OCI-LY3 (cell line): ENCODE results near the gene SARDH.

Experiments
- H2AFZ ChIP-seq: fragments of 200-600, 300-600 bp; shearing (Covaris generic); 2 replicates; pipeline ENCODE4 v1.6.0; 2014; ENCODE audit warnings: antibody characterized with exemption, low read depth, low read length
- H3K27ac ChIP-seq: fragments of 200-600, 300-600 bp; sonication (generic); 2 replicates; pipeline ENCODE4 v1.5.1; 2014; ENCODE audit warnings: mild to moderate bottlenecking, low read length, moderate library complexity, mixed read lengths
- H3K27me3 ChIP-seq: fragments of 200-600, 300-600 bp; sonication (generic); 2 replicates; pipeline ENCODE4 v1.6.1; 2014; ENCODE audit warnings: low read depth, low read length, mixed read lengths
- H3K36me3 ChIP-seq: fragments of 200-600, 300-600 bp; sonication (generic); replicated peaks from 2 replicates; pipeline ENCODE3; 2014; ENCODE audit warnings: low read depth, low read length, mixed read lengths
- H3K4me1 ChIP-seq: fragments of 300-600, 200-600 bp; sonication (generic); 2 replicates; pipeline ENCODE4 v1.6.1; 2014; ENCODE audit warnings: low read length, mixed read lengths
- H3K4me2 ChIP-seq: fragments of 200-600, 300-600 bp; sonication (generic); 2 replicates; pipeline ENCODE4 v1.6.1; 2014; ENCODE audit warnings: low read length, mixed read lengths
- H3K4me3 ChIP-seq: fragments of 300-600, 200-600 bp; sonication (generic); 2 replicates; pipeline ENCODE4 v1.5.1; 2014; ENCODE audit warnings: antibody characterized with exemption, mild to moderate bottlenecking, low read length, moderate library complexity
- H3K79me2 ChIP-seq: fragments of 300-600, 200-600 bp; shearing (Covaris generic); 2 replicates; pipeline ENCODE4 v1.6.1; 2014; ENCODE audit warnings: mild to moderate bottlenecking, low read length, mixed read lengths
- H3K9ac ChIP-seq: fragments of 300-600, 200-600 bp; shearing (Covaris generic); 2 replicates; pipeline ENCODE4 v1.6.0; 2014; ENCODE audit warnings: mild to moderate bottlenecking, low read length, moderate library complexity
- H3K9me3 ChIP-seq: fragments of 200-600, 300-600 bp; shearing (Covaris generic); 2 replicates; pipeline ENCODE4 v1.6.1; 2014; ENCODE audit warnings: low read length, mixed read lengths; ENCODE audit not compliant: insufficient read depth
- H4K20me1 ChIP-seq: fragments of 200-600, 300-600 bp; sonication (generic); 2 replicates; pipeline ENCODE4 v1.6.1; 2016; ENCODE audit warnings: low read length, mixed read lengths; ENCODE audit not compliant: insufficient read depth
- EZH2phosphoT487 ChIP-seq: fragments of 200-600 bp; shearing (Covaris generic); IDR thresholded peaks from 2 replicates; pipeline ENCODE4 v1.6.1; 2018; ENCODE audit warnings: antibody characterized with exemption, mixed run types, low read depth
- TF ChIP-seq, protein P1 (sequence below): fragments of 200-600, 300-600 bp; sonication (generic); IDR thresholded peaks from 2 replicates; pipeline ENCODE4 v1.5.1; 2014; ENCODE audit warnings: antibody characterized with exemption, low read length, low read depth

SARDH gene

DNA sequence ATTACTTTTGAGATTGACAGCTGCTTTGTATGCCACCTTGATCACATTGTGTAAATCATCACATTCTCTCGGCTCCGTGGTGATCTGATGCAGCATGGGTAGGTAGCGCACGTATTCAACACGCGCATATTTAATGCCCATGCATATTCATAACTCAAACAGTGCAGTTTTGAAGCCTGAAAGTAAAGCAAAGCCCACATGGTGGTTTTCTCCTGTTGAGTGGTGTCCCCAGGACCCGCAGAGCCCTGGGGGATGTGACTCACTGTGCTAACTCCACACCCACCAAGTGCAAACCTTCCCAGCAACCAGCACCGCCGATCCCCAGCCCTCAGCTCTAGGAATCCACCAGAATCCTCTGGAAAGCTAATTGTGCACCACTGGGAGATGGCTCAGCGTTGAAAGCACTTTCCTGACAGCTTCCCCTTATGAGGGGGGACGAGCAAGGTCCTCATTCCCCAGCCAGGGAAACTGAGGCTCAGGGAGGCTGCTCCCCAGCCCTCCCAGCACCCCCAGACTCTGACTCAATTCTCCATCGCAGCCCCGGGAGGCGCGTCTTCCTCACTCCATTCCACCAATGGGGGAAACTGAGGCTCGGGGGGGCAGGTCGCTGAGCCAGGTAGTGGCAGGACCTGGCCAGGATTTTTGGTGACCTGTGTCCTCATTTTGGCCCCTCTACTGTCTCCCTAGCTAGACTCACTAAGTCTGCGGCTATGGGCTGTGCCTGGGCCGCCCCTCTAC, 46.4 kb downstream of the SARDH start:
- H3K4me1 ChIP-seq = no peaks in the 10 kb centered on the region
- H3K79me2 ChIP-seq = no peaks in the 10 kb centered on the region
- H3K4me2 ChIP-seq = no peak overlapping the region
- no peaks in the 10 kb centered on the region for H3K9me3 ChIP-seq
- H3K36me3 ChIP-seq = no peaks in the 10 kb centered on the region
- H3K4me3 ChIP-seq = no peak overlapping the region
- H4K20me1 ChIP-seq = no peaks in the 10 kb centered on the region
- H3K9ac ChIP-seq = no peak overlapping the region
- no peak overlapping the region for H2AFZ ChIP-seq
- peaks cover 8% of the 10 kb centered on the region for H3K27me3 ChIP-seq
- TF ChIP-seq, protein P1, sequence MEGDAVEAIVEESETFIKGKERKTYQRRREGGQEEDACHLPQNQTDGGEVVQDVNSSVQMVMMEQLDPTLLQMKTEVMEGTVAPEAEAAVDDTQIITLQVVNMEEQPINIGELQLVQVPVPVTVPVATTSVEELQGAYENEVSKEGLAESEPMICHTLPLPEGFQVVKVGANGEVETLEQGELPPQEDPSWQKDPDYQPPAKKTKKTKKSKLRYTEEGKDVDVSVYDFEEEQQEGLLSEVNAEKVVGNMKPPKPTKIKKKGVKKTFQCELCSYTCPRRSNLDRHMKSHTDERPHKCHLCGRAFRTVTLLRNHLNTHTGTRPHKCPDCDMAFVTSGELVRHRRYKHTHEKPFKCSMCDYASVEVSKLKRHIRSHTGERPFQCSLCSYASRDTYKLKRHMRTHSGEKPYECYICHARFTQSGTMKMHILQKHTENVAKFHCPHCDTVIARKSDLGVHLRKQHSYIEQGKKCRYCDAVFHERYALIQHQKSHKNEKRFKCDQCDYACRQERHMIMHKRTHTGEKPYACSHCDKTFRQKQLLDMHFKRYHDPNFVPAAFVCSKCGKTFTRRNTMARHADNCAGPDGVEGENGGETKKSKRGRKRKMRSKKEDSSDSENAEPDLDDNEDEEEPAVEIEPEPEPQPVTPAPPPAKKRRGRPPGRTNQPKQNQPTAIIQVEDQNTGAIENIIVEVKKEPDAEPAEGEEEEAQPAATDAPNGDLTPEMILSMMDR = no peak
- TF ChIP-seq EZH2phosphoT487 = no peak
- H3K27ac ChIP-seq = no peak overlapping the region

DNA sequence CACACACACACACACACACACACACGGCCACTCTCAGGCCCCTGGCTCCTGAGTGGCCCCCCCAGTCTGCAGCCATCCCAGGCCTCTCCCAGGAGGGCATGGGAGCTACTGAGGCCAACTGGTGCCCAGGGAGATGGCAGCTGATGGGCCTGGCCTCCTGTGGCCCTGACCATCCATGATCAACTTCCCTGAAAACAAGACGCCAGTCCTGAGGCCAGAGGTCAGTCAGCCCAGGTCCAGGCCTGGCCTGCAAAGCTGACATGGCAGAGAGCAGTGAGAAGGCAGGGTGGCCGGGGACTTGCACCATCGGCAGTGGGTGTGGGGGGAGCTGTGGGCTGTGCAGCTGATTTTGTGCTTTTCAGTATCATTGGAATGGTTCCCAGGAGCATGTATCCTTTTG, 47.0 kb downstream of the SARDH start:
- H3K27me3 ChIP-seq = peaks cover 2% of the 10 kb centered on the region
- H3K4me1 ChIP-seq = no peaks in the 10 kb centered on the region
- no peaks in the 10 kb centered on the region for H3K36me3 ChIP-seq
- TF ChIP-seq, protein P1 = no peak
- no peak for TF ChIP-seq EZH2phosphoT487
- no peak overlapping the region for H3K4me2 ChIP-seq
- no peak overlapping the region for H3K4me3 ChIP-seq
- H3K9ac ChIP-seq = no peak overlapping the region
- H2AFZ ChIP-seq = no peak overlapping the region
- H3K79me2 ChIP-seq = no peaks in the 10 kb centered on the region
- H3K27ac ChIP-seq = no peak overlapping the region
- no peaks in the 10 kb centered on the region for H4K20me1 ChIP-seq
- H3K9me3 ChIP-seq = no peaks in the 10 kb centered on the region

DNA sequence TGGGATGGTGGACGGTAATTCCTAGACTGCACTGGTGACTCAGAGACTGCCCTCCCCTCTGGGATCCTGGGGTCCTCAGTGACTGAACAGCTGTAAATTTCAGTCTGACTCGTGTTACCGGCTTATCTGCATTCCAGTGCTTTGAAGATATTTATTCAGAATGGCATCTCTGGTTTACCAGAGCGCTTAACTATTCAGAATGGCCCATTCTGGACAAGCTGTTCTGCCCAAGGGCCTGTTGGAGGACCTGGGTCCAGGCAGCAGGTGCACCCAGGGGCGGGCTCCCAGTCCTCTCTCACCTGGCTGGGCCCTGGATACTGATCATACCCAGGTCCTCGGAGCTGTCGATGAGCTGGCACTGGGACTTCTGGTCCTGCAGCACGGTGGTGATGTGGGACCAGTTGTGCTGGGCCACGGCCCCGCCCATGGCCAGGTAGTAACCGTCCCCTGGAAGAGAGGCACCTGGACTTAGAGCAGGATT, 48.0 kb downstream of the SARDH start:
- Histone ChIP-seq H3K9ac (no peak overlapping the region), H3K79me2 (no peaks in the 10 kb centered on the region), H3K36me3 (no peaks in the 10 kb centered on the region), H3K4me2 (no peak overlapping the region), H3K27me3 (no peaks in the 10 kb centered on the region; the same call in 1 of the 2 replicates), H3K9me3 (no peaks in the 10 kb centered on the region), H3K4me1 (no peaks in the 10 kb centered on the region), H2AFZ (no peak overlapping the region), H4K20me1 (no peaks in the 10 kb centered on the region), H3K4me3 (no peak overlapping the region), H3K27ac (no peak overlapping the region)
- TF ChIP-seq, protein P1 = no peak
- no peak for TF ChIP-seq EZH2phosphoT487

DNA sequence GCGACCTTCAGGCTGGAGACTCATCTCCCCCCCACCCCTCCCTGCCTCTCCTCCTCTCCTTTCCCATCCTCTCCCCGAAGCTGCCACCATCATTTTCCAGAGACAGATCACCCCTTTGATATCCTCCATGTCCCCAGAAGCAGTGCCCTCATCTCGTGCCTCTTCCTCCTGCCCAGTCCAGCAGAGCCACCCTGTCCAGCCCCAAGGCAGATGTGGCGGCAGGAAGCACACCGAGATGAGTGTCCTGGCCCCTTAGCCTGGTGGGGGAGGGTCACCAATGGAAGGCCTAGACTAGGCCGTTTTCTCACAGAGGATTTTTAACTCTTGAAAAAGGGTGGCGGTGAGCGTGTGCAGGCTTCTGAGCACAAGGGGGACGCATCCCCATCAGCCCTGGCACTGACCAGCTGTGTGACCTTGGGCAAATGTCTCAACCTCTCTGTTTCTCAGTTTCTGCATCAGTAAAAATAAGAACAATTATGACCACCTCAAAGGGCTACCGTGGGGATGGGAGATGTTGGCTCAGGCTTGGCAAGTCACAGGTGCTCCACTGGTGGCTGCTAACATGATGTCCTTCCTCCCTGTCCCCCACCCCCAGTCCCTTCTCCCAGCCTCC, 48.9 kb downstream of the SARDH start:
- Histone ChIP-seq H3K4me2 (no peak overlapping the region), H4K20me1 (no peaks in the 10 kb centered on the region), H3K9me3 (no peaks in the 10 kb centered on the region), H2AFZ (no peak overlapping the region), H3K9ac (no peak overlapping the region), H3K79me2 (no peaks in the 10 kb centered on the region), H3K27ac (no peak overlapping the region), H3K27me3 (no peaks in the 10 kb centered on the region; the same call in 1 of the 2 replicates), H3K4me1 (no peaks in the 10 kb centered on the region), H3K4me3 (no peak overlapping the region), H3K36me3 (no peaks in the 10 kb centered on the region)
- TF ChIP-seq, protein P1 = no peak
- no peak for TF ChIP-seq EZH2phosphoT487
